Thymus (tissue), 14 donors: Measurements from ENCODE around the gene GJD4. TPM values are rescaled to one million over a fixed set of nuclear protein-coding genes. Genes with fewer than 3 reads are reported as not detected.
A peak's percentile ranks its signal among the peaks of the same experiment; 100 is the strongest.

Source experiments
- DNase-seq, 9 donors: peaks; one replicate each; pipeline ENCODE4 v3.0.0-alpha.2; 2013; ENCODE audit warnings: low spot score in 9 of 9, low read depth in 6 of 9, missing footprints in 1 of 9
- H3K27ac ChIP-seq, 2 donors: one replicate each; pipeline ENCODE4 v1.5.1; 2013; ENCODE audit warnings: control low read depth in 1 of 2, low read depth in 1 of 2, low read length in 1 of 2, mild to moderate bottlenecking in 1 of 2, moderate library complexity in 1 of 2
- H3K27me3 ChIP-seq, 2 donors: one replicate each; pipeline ENCODE4 v1.5.1; 2013; ENCODE audit warnings: low read length in 1 of 2; ENCODE audit not compliant: control insufficient read depth in 2 of 2, insufficient read depth in 1 of 2
- H3K36me3 ChIP-seq, 2 donors: one replicate each; pipeline ENCODE4 v1.5.1; 2013; ENCODE audit warnings: low read length in 1 of 2, mild to moderate bottlenecking in 1 of 2, moderate library complexity in 1 of 2; ENCODE audit not compliant: control insufficient read depth in 2 of 2, insufficient read depth in 2 of 2
- H3K4me1 ChIP-seq, 2 donors: one replicate each; pipeline ENCODE4 v1.5.1; 2013; ENCODE audit warnings: low read length in 2 of 2; ENCODE audit not compliant: control insufficient read depth in 2 of 2, insufficient read depth in 2 of 2
- H3K4me3 ChIP-seq, 2 donors: one replicate each; pipeline ENCODE4 v1.5.1; 2013; ENCODE audit warnings: low read length in 2 of 2, control low read depth in 1 of 2, mild to moderate bottlenecking in 1 of 2
- H3K9me3 ChIP-seq, 2 donors: one replicate each; pipeline ENCODE4 v1.5.1; 2013; ENCODE audit warnings: low read length in 1 of 2, mild to moderate bottlenecking in 1 of 2; ENCODE audit not compliant: control insufficient read depth in 2 of 2, insufficient read depth in 1 of 2
- WGBS: extraction: QIAGEN DNeasy Blood & Tissue Kit; methylation state at CpG from one replicate; pipeline ENCODE4 v1.1.7; 2013; 5-methylcytosine and 5-hydroxymethylcytosine counted together
- long read RNA-seq, 10 donors: transcript quantifications; one replicate each; lab custom pipeline, GENCODE V29; 2026
- polyA plus RNA-seq: library from polyadenylated mRNA; stranded (reverse); fragments of 200-250 nt; gene quantifications from one replicate; pipeline ENCODE4 v1.2.3, GENCODE V29; 2013
- total RNA-seq: library from RNA; stranded (reverse); fragments of 120-200 nt; gene quantifications from one replicate; pipeline ENCODE4 v1.2.4, GENCODE V29; 2013
- donor health status: healthy.

Gene GJD4
- total RNA-seq (0.09 TPM), polyA plus RNA-seq (0.07 TPM)
- long read RNA-seq, donor 1, result 0 reads
- long read RNA-seq, donor 2, result 0 reads
- long read RNA-seq, donor 3, result 0 reads
- long read RNA-seq, donor 4, result 0 reads
- long read RNA-seq, donor 5, result 0 reads
- long read RNA-seq, donor 6, result 0 reads
- long read RNA-seq, donor 7, result 0 reads
- long read RNA-seq, donor 8, result 0 reads
- long read RNA-seq, donor 9, result 0 reads
- long read RNA-seq, donor 10, result 0 reads

- Histone ChIP-seq H3K4me1 (no peaks in the 10 kb centered on the region), H3K27ac (no peak within 1 kb of the TSS), H3K27me3 (peaks cover 15 to 45% of the 10 kb centered on the region in 2 donors), H3K36me3 (no peaks in the 10 kb centered on the region), H3K4me3 (no peak within 1 kb of the TSS), H3K9me3 (no peaks in the 10 kb centered on the region)
- DNase-seq, result no peak
- WGBS, result 77% methylated on average over 8 of the region's 8 CpGs
Measured at GRCh38 chr10:35605191-35605590, at the start of gene GJD4. TSS of gene GJD4 (plus strand) at chr10:35605341. CDS start at chr10:35605568, 227 bp downstream.

- 97% methylated on average over 6 of the region's 6 CpGs for WGBS
- Histone ChIP-seq H3K9me3 (no peaks in the 10 kb centered on the region), H3K4me1 (no peaks in the 10 kb centered on the region), H3K27me3 (no peaks in the 10 kb centered on the region), H3K4me3 (no peak overlapping the region), H3K36me3 (peaks cover 10 to 12% of the 10 kb centered on the region in 2 donors), H3K27ac (no peak overlapping the region)
- DNase-seq, result no peak
Measured at GRCh38 chr10:35555962-35556930, 48.9 kb upstream of the GJD4 start.

GRCh38 chr10:35558276-35558675, 46.9 kb upstream of the GJD4 start:
- Histone ChIP-seq H3K27me3 (no peaks in the 10 kb centered on the region), H3K27ac (no peak overlapping the region), H3K9me3 (no peaks in the 10 kb centered on the region), H3K4me1 (no peaks in the 10 kb centered on the region), H3K36me3 (peaks cover 6 to 7% of the 10 kb centered on the region in 2 donors), H3K4me3 (no peak overlapping the region)
- 96% methylated on average over 1 of the region's 1 CpG for WGBS
- DNase-seq, result no peak

GRCh38 chr10:35559416-35559815, 45.7 kb upstream of the GJD4 start:
- Histone ChIP-seq H3K9me3 (no peaks in the 10 kb centered on the region), H3K27ac (no peak overlapping the region), H3K27me3 (no peaks in the 10 kb centered on the region), H3K4me3 (no peak overlapping the region), H3K4me1 (peaks cover 0 to 6% of the 10 kb centered on the region in 2 donors), H3K36me3 (peaks cover 0 to 3% of the 10 kb centered on the region in 2 donors)
- whole genome bisulfite sequencing, result over 99% methylated on average over 5 of the region's 5 CpGs
- DNase-seq, result no peak

GRCh38 chr10:35561715-35562114, 43.4 kb upstream of the GJD4 start:
- 98% methylated on average over 5 of the region's 5 CpGs for WGBS
- no peaks in the 10 kb centered on the region for H3K36me3 ChIP-seq
- no peaks in the 10 kb centered on the region for H3K9me3 ChIP-seq
- DNase-seq, result no peak
- H3K27me3 ChIP-seq, result no peaks in the 10 kb centered on the region
- H3K4me1 ChIP-seq, result peaks cover 0 to 14% of the 10 kb centered on the region in 2 donors
- no peak overlapping the region for H3K4me3 ChIP-seq
- no peak overlapping the region for H3K27ac ChIP-seq

GRCh38 chr10:35562427-35562826, 42.7 kb upstream of the GJD4 start:
- Histone ChIP-seq H3K27ac (no peak overlapping the region), H3K4me1 (peaks cover 0 to 14% of the 10 kb centered on the region in 2 donors), H3K27me3 (no peaks in the 10 kb centered on the region), H3K4me3 (no peak overlapping the region), H3K9me3 (no peaks in the 10 kb centered on the region), H3K36me3 (peaks cover 0 to 6% of the 10 kb centered on the region in 2 donors)
- 100% methylated on average over 1 of the region's 1 CpG for WGBS
- DNase-seq, result no peak

- H3K9me3 ChIP-seq, result no peaks in the 10 kb centered on the region
- H3K27me3 ChIP-seq, result no peaks in the 10 kb centered on the region
- DNase-seq, result peak in 8 of 9 donors; percentile 27 to 71 (median 44)
- H3K27ac ChIP-seq, result no peak overlapping the region
- H3K4me1 ChIP-seq, result peaks cover 0 to 14% of the 10 kb centered on the region in 2 donors
- WGBS, result 58% methylated on average over 13 of the region's 13 CpGs
- H3K4me3 ChIP-seq, result no peak overlapping the region
- peaks cover 5 to 15% of the 10 kb centered on the region in 2 donors for H3K36me3 ChIP-seq
Measured at GRCh38 chr10:35563261-35563891, 41.8 kb upstream of the GJD4 start.

GRCh38 chr10:35564341-35564968, 40.7 kb upstream of the GJD4 start:
- peak in 4 of 9 donors; percentile 22 to 57 (median 30) for DNase-seq
- peaks cover 13 to 25% of the 10 kb centered on the region in 2 donors for H3K36me3 ChIP-seq
- H3K27me3 ChIP-seq, result no peaks in the 10 kb centered on the region
- peak overlapping the region in 1 of 2 donors; percentile 58 for H3K27ac ChIP-seq
- peaks cover 0 to 14% of the 10 kb centered on the region in 2 donors for H3K4me1 ChIP-seq
- H3K4me3 ChIP-seq, result no peak overlapping the region
- 55% methylated on average over 6 of the region's 6 CpGs for WGBS
- H3K9me3 ChIP-seq, result no peaks in the 10 kb centered on the region
